Erythroblast (primary cell): ENCODE results near the gene PKM.

ENCODE experiments used
- GATA1 ChIP-seq: IDR thresholded peaks from 2 replicates; pipeline ENCODE4 v1.6.1; 2011; ENCODE audit warnings: low read depth, mild to moderate bottlenecking, control low read depth, low read length, moderate library complexity
- POLR2A ChIP-seq: IDR thresholded peaks from 2 replicates; pipeline ENCODE4 v1.6.1; 2011; ENCODE audit warnings: mild to moderate bottlenecking, low read length

GRCh38 chr15:72198356-72199204, 32.4 kb downstream of the PKM start:
- TF ChIP-seq POLR2A, result no peak
- TF ChIP-seq GATA1, result no peak
